Endometrial microvascular endothelial cells (primary cell): ENCODE measurements around the gene PFDN6. TPM values are rescaled to one million over a fixed set of nuclear protein-coding genes. Genes with fewer than 3 reads are reported as not detected.
"Not testable (repeated sequence)": the region's sequence is repeated elsewhere in the genome, so short reads cannot be mapped to it uniquely, and the experiment has no call there.

Experiments
- in situ Hi-C: cut with HindIII; loops from 2 replicates; pipeline ENCODE4 v1.10.0; 2017; ENCODE audit warnings: low sequenced_read_pairs, low pct_unique_long_range_greater_than_20kb; ENCODE audit errors: inconsistent ontology term
- total RNA-seq: library from RNA; depleted of rRNA; stranded (reverse); fragments of >200 nt; gene quantifications from one replicate; pipeline ENCODE4 v1.2.3, GENCODE V29; 2015; ENCODE audit errors: inconsistent ontology term

Gene PFDN6
- total RNA-seq, result 59.0 TPM

- in situ Hi-C loops, result no loop called here
These were observed at the start of gene PFDN6, which contains the start of gene WDR46 for GRCh38 chr6:33288921-33289783. PFDN6 (plus strand) TSS chr6:33289601; CDS start chr6:33289857, 256 bp downstream. WDR46 (minus strand) TSS chr6:33289239; CDS start chr6:33289170, 69 bp downstream.

DNA sequence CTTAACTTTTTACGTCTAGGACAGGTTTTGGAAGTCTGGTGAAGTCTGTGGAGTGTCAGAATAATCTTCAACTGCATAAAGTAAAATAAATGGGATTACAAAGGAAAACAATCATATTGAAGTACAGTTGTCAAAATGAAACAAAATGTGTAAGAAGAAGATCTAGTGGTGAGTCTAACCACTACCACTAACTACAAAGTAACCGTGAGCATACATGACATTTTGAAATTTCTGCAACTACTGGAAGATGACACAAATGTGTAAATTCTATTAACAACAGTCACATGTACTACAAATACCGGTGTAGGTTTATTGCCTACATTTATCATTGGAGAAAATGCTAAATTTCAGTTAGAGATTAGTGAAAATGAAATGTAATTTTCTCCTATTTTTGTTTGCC lies 47.4 kb upstream of the PFDN6 start:
- in situ Hi-C loops, result no loop called here

DNA sequence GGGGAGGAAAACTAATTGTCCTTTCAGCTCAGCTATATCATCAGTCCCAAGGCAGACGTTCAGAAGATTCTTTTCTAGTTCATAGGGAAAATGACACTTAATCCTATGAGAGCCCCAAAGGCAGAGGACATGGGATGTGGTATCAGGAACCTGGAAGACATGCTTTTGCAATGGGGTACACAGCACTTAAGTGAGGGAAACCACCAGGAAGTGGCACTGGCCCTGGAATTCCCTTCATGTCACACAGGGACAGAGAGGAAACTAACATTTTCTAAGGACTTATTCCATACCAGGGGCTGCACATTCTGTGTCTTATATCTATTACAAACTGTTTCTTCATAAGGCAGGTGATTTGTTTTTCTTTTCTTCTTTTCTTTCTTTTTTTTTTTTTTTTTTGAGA lies 45.9 kb upstream of the PFDN6 start:
- in situ Hi-C loops, result no loop called here

- in situ Hi-C loops, result no loop called here
These were observed 41.3 kb upstream of the PFDN6 start for GRCh38 chr6:33247977-33248642.

DNA sequence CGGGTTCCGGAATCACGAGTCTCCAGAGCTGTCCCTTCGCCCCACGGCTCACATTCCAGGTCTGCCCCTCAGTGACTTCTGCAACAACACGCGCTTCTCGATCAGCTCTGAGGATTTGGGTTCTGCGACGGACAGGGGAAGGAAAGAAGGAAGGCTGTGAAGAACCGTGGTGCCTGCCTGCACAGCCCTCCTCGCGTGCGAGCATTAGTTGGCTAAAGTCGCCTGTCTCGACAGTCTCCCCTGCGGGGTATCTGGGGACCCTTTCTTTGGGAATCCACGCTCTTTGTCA lies 40.8 kb upstream of the PFDN6 start:
- in situ Hi-C loops, result no loop called here

DNA sequence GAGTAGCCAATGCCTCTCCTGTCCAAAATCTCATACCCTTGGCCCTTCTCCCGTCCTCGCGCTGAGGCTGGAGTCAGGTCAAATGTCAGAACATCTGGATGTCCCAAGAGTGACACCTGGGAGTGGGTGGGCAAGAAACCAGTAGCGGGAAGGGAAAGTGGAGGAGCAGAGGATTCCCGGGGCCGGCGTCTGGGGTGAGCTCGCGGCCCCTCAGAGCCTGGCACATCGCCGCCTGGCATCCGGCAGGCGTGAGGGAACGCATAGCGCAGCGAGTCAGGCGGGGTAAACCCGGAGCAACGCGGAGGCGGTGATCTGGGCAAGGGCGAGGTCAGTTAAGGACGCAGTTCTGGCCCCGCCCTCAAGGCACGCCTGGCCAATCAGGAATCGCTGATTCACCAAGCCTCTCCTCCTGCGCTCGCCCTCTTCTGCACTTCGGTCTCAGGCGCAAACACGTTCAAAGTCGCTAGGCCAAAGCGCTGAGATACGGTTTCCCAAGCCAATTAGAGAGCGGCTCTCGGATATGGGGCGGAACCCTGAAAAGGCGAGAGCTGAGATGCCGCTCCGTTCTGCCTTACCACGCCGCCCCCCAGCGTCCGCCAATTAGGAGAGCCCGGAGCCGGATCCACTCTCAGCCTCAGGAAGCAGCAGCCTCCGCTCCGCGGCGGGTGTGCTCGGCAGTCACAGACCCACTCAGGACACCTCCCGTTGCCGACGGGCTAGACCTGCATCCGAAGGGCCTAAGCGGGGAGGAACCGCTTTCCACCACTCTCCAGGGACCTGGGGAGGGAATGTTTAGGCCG lies 40.3 kb upstream of the PFDN6 start:
- in situ Hi-C loops, result no loop called here

- in situ Hi-C loops, result no loop called here
These were observed 39.4 kb upstream of the PFDN6 start for GRCh38 chr6:33249732-33250630.

GRCh38 chr6:33250731-33251130 lies 38.7 kb upstream of the PFDN6 start:
- in situ Hi-C loops, result no loop called here

GRCh38 chr6:33251395-33252012 lies 37.9 kb upstream of the PFDN6 start:
- in situ Hi-C loops, result no loop called here

- in situ Hi-C loops, result no loop called here
These were observed 36.6 kb upstream of the PFDN6 start for GRCh38 chr6:33252759-33253158.

GRCh38 chr6:33254591-33254990 lies 34.8 kb upstream of the PFDN6 start:
- in situ Hi-C loops, result no loop called here

DNA sequence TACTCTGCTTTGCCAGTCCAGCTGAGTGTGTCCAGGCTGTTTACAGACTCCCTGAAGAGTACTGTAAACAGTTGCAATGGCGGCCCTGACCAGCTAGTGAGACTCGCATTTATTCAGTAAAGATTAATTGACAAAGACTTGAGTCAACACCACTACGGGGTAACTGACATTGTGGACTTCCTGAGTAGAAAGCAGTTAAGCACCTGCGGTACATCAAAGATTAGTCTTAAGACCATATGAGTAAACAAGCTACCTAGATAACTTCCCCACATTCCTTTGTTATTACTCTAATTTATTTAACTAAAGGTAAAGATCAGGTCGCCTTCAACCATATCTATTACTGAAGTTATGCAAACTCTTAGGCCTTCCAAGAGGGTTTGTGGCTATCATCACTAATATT lies 30.4 kb upstream of the PFDN6 start:
- in situ Hi-C loops, result no loop called here

- in situ Hi-C loops, result not testable (repeated sequence)
These were observed 26.9 kb upstream of the PFDN6 start for GRCh38 chr6:33262490-33262889.

GRCh38 chr6:33264015-33264414 lies 25.4 kb upstream of the PFDN6 start:
- in situ Hi-C loops, result no loop called here

- in situ Hi-C loops, result no loop called here
These were observed 18.3 kb upstream of the PFDN6 start for GRCh38 chr6:33271117-33271467.

- in situ Hi-C loops, result no loop called here
These were observed 17.7 kb upstream of the PFDN6 start, which contains the start of the genes RPS18 and VPS52 for GRCh38 chr6:33271468-33272274. RPS18 (plus strand) TSS chr6:33272075; CDS start chr6:33272120, 45 bp downstream. VPS52 (minus strand) TSS chr6:33271876; CDS start chr6:33271675, 201 bp downstream.
